GF-D8 (cell line): ENCODE data around the gene CANT1.
"Not testable (repeated sequence)": the region's sequence is repeated elsewhere in the genome, so short reads cannot be mapped to it uniquely, and the experiment has no call there.

Experiments used
- DNase-seq: peaks from one replicate; lab custom pipeline; 2025; lab: John Stamatoyannopoulos, UW

Gene CANT1

GRCh38 chr17:78958641-78959127 is 50.9 kb downstream of the CANT1 start:
- no peak for DNase-seq

DNA sequence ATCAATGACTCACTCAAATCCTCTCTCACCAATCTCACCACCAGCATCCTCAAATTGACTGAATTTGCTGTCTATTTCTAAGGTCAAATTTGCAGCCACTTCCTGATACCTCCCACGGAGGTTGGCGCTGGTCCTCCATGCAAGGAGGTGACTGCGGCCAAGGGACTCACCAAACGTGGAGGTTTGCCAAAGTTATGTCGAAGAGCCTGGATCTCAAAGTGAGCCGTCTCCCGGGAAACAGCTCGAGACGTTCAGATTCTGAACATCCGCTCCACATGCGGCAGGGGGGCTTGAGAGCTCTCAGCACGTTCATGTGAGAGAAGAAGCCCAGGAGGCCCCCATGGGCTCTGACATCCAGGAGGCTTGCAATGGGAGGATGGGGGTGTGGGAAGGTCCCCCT is 52.4 kb downstream of the CANT1 start:
- DNase-seq, result no peak

GRCh38 chr17:78956254-78956653 is 53.3 kb downstream of the CANT1 start:
- DNase-seq, result no peak

DNA sequence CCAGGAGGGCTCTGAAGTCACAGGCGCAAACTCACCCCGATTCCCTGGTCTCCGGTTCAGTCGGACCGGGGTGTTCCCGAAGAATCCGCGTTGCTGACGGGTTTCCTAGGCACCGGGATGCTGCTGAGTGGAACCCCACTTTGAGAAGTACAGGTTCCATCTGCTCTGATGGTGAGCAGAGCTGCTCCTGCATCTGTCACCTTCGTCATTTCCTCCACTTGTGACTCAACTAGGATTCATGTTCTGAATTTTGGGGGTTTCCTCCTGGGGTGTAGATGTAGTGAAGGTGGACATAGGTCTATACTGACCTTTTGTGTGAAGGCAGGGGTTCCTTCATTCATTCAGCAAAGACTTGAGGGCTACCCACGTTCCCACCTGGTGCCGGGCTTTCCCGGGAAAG is 54.9 kb downstream of the CANT1 start:
- no peak for DNase-seq

GRCh38 chr17:78953356-78954350 is 55.9 kb downstream of the CANT1 start:
- DNase-seq, result no peak

DNA sequence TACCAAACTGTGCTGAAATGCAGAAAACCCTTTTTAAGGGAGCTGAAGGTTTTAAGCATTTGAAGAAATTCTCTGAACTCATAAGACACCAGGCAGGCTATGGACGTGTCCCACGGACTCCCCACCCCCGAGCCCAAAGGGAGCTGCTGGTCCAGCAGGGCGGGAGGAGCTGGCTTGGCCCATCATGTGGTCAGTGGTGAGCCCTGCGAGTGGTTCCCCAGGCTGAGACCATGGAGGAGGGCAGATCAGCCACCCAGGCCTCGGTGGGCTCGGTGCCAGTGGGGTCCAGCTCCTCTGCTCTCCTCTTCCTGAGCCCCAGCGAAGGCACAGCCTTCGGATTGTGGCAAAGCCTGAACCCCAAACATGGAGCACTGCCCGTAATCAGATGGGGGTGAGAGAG is 56.9 kb downstream of the CANT1 start:
- DNase-seq, result no peak

- no peak for DNase-seq
These were observed 57.5 kb downstream of the CANT1 start for GRCh38 chr17:78951967-78952551.

DNA sequence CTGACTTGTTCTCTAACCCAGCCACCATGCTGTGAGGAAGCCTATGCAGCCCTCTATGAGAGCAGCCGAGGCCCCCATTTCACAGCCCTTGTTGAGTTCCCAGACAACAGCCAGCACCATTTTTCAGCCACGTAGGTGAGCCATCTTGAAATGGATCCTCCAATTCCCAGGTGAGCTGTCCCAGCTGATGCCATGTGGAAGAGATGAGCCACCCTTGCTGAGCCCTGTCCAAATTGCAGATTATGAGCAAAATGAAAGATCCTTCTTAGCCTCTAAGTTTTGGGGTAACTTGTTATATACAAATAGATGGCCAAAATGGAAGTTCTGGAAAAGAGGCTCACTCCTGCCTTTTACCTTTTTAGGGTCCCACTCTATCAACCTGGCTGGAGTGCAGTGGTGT is 58.7 kb downstream of the CANT1 start:
- DNase-seq, result no peak

DNA sequence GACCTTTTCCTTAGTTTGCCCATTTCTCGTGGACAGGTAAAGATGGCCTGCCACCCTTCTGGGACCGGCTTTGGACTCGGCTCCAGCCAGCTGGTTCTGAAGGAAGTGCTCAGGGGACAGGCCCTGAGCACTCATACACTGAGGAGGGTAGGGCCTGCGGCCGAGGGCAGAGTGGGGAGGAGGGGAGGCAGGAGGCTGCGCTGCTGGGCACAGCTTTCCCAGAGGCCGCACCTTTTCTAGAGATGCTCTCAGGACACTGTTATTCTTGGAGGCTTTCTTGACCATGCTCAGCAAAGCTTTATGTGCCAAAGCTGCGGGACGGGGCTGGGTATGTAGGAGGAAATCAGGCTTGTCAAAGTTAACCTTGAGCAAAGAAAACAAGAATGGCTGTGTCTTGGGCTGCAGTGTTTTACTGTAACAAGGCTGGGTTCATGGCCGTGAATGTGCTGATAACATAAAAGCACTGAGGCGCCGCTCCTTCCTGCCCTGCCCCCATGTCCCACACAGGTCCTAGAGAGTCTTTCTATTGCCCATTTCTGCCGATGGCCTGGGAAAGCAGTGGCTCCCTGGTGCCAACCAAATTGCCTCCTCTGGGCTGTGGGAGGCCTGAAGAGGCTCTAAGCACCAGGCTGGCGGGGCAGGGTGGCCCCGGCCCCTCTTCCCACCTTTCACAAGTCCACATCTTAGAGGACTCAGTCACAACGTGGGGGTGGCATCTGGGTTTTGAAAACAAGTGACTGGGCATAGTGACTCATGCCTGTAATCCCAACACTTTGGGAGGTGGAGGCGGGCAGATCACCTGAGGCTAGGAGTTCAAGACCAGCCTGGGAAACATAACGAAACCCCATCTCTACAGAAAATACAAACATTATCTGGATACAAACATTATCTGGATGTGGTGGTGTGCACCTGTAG is 62.1 kb downstream of the CANT1 start:
- DNase-seq, result no peak

DNA sequence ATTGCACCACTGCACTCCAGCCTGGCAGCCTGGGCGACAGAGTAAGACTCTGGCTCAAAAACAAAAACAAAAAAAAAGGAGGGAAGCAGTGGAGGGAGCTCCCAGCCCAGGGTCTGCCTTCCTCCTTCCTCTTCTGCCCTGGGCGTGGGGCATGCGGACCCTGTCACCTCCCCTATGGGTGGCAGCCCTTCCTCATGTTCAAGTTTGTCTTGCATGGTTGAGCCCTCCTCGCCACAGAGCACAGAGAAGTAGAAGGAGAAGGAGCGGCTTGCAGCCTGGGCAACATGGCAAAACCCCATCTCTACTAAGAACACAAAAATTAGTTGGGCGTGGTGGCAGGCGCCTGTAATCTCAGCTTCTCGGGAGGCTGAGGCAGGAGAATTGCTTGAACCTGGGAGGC is 62.9 kb downstream of the CANT1 start:
- DNase-seq, result no peak

DNA sequence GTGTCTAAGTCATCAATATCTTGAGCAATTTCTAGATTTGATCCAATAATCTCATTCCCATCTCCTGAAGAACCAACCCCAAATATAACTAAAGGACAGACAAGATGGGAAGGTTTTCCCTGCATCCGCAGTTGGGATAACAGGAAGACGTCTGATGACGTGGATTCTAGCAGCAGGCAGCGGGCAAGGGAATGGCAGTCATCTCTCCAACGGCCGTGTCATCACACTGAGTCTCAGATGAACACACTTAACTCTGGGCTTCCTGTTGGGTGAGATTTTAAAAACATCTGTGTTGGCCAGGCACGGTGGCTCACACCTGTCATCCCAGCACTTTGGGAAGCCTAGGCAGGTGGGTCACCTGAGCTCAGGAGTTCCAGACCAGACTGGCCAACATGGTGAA is 63.4 kb downstream of the CANT1 start:
- DNase-seq, result no peak

GRCh38 chr17:78945455-78945854 is 64.1 kb downstream of the CANT1 start:
- DNase-seq, result not testable (repeated sequence)

DNA sequence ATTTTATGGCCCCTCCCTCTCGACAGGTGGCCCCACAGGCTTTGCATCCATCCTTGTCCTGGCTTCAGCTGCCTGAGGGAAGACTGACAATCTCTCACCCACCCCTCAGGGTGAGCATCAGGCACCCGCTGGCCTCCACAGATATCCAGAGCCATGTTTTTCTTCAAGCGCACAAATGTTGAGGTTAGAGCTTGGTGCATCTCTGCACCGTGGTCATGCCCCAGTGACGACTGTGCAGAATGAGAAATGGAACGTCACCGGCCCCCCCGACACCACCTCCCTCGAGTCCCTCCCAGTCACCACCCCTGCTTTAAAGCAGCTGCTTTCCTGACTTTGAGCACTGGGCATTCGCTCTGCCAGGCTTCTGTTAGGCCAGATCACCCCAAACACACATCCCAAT is 64.6 kb downstream of the CANT1 start:
- DNase-seq, result no peak

GRCh38 chr17:78944026-78944425 is 65.5 kb downstream of the CANT1 start:
- no peak for DNase-seq
